Testis (tissue), 2 donors: ENCODE results near the gene VCP.

Experiments
- CTCF ChIP-seq, 3 experiments: fragments of 450-650 bp in 2 of 3; fragments of 200-600 bp in 1 of 3; sonication (generic) in 1 of 3; IDR thresholded peaks; one replicate each; pipeline ENCODE4 v1.5.1; 2016 to 2019; ENCODE audit warnings: antibody characterized with exemption in 3 of 3, mild to moderate bottlenecking in 2 of 3, moderate library complexity in 1 of 3
- POLR2A ChIP-seq: fragments of 450-650 bp; IDR thresholded peaks from one replicate; pipeline ENCODE4 v1.6.1; 2017; ENCODE audit warnings: antibody characterized with exemption, mild to moderate bottlenecking, moderate library complexity

GRCh38 chr9:35108946-35109575 is 36.6 kb upstream of the VCP start:
- TF ChIP-seq CTCF (IDR thresholded peaks at IDR 0.05) (no peak), POLR2A (no peak)
